CD4-positive, alpha-beta T cell (primary cell): Measurements from ENCODE around the gene TMEM242. TPM values are rescaled to one million over a fixed set of nuclear protein-coding genes. Genes with fewer than 3 reads are reported as not detected.

Experiments used
- ATAC-seq: fragments of 200-7000 bp; cut with Tn5 transposase; one replicate; pipeline ENCODE4 v1.10.0; 2022; ENCODE audit warnings: mild to moderate bottlenecking; ENCODE audit not compliant: poor library complexity
- CTCF ChIA-PET: fragments of 350-600 bp; sonication (Branson Sonifier 250); formaldehyde crosslinking; loops from one replicate; lab custom pipeline; 2021; ENCODE audit warnings: antibody characterized with exemption, inconsistent platforms; lab: Charles Lee
- POLR2A ChIA-PET: fragments of 350-600 bp; sonication (Branson Sonifier 250); formaldehyde crosslinking; loops from one replicate; lab custom pipeline; 2021; ENCODE audit warnings: antibody characterized with exemption, inconsistent platforms; lab: Charles Lee
- DNase-seq, 14 experiments: peaks; one replicate each; pipeline ENCODE4 v3.0.0-alpha.2; 2013 to 2020; ENCODE audit warnings: mixed read lengths in 2 of 14
- H3K27ac ChIP-seq, 2 donors: one replicate each; pipeline versions ENCODE4 v1.5.1 to v1.7.0; 2013; ENCODE audit warnings: low read length in 2 of 2, low read depth in 1 of 2, mild to moderate bottlenecking in 1 of 2
- H3K27me3 ChIP-seq, 2 experiments: 1 replicate in 1 of 2; 2 replicates in 1 of 2; pipeline versions ENCODE4 v1.6.1 to v1.7.0; 2013; ENCODE audit warnings: low read length in 2 of 2, control low read depth in 1 of 2, mild to moderate bottlenecking in 1 of 2, moderate library complexity in 1 of 2; ENCODE audit not compliant: insufficient read depth in 2 of 2, control insufficient read depth in 1 of 2
- H3K36me3 ChIP-seq: one replicate; pipeline ENCODE4 v1.6.1; 2013; ENCODE audit warnings: low read length, control low read depth; ENCODE audit not compliant: insufficient read depth
- H3K4me1 ChIP-seq: one replicate; pipeline ENCODE4 v1.6.1; 2013; ENCODE audit warnings: low read length, control low read depth; ENCODE audit not compliant: insufficient read depth
- H3K4me3 ChIP-seq: one replicate; pipeline ENCODE4 v1.5.1; 2013; ENCODE audit warnings: mild to moderate bottlenecking, low read length, moderate library complexity
- H3K9me3 ChIP-seq, 2 experiments: 1 replicate in 1 of 2; 2 replicates in 1 of 2; pipeline versions ENCODE4 v1.6.1 to v1.7.0; 2013; ENCODE audit warnings: low read length in 2 of 2, mild to moderate bottlenecking in 2 of 2, control low read depth in 1 of 2, moderate library complexity in 1 of 2; ENCODE audit not compliant: control insufficient read depth in 1 of 2, insufficient read depth in 1 of 2
- H3K27ac Mint-ChIP-seq: one replicate; pipeline ENCODE4 v1.8.0; 2020; ENCODE audit warnings: mixed read lengths
- H3K27me3 Mint-ChIP-seq: one replicate; pipeline ENCODE4 v1.8.0; 2021; ENCODE audit warnings: mixed read lengths
- H3K36me3 Mint-ChIP-seq: one replicate; pipeline ENCODE4 v1.8.0; 2021; ENCODE audit warnings: low read depth, mixed read lengths
- H3K4me1 Mint-ChIP-seq: one replicate; pipeline ENCODE4 v1.8.0; 2021; ENCODE audit warnings: low read depth, mixed read lengths
- H3K4me3 Mint-ChIP-seq: one replicate; pipeline ENCODE4 v1.8.0; 2020; ENCODE audit warnings: mild to moderate bottlenecking, mixed read lengths
- H3K9me3 Mint-ChIP-seq: one replicate; pipeline ENCODE4 v1.8.0; 2020; ENCODE audit warnings: mixed read lengths
- intact Hi-C, 2 experiments: fragments of 100-400 bp; cut with DNase I in 1 of 2; cut with micrococcal nuclease in 1 of 2; formaldehyde crosslinking; loops; one replicate each; pipeline versions ENCODE4 v1.15.1 to v1.9.0; 2023 to 2025; cut with DNase I, micrococcal nuclease
- total RNA-seq, 174 experiments: library from RNA in 2 of 174; stranded (reverse) in 2 of 174; gene quantifications; one replicate each; pipeline ENCODE4 v1.2.3 and lab custom pipeline; 2021 to 2026
- TF ChIP-seq, protein P1 (sequence below): fragments of 200-600 bp; IDR thresholded peaks from one replicate; pipeline ENCODE4 v1.8.0; 2022; ENCODE audit warnings: antibody characterized with exemption, mild to moderate bottlenecking

Gene TMEM242
- total RNA-seq, 2 experiments from 2014 or later: 13.6 to 15.6 TPM

DNA sequence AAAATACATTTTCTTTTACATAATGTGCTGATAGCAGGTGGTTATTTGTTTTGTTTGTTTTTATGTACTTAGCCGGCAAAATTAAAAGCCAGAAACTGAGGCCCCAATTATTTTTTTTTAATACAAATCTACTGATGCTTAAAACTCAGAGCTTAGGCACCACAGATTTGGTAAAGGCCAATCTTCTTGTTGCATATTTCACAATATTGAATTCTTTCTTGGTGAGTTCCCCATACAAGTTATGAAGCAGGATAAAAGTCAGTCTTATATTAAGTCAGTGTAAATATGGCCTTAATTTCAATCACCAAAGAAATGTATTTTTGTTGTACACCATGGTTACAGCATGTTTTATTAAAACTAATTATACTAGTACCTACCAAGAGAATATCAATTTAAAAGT is 41.4 kb upstream of the TMEM242 start:
- Mint-ChIP-seq H3K27me3 (peaks cover 67% of the 10 kb centered on the region), H3K4me3 (no peak overlapping the region), H3K4me1 (peaks cover 5% of the 10 kb centered on the region), H3K27ac (no peak overlapping the region), H3K36me3 (no peaks in the 10 kb centered on the region), H3K9me3 (no peaks in the 10 kb centered on the region)
- Histone ChIP-seq H3K36me3 (no peaks in the 10 kb centered on the region), H3K27ac (no peak overlapping the region), H3K4me3 (no peak overlapping the region), H3K9me3 (no peaks in the 10 kb centered on the region), H3K27me3 (peaks cover 0 to 29% of the 10 kb centered on the region in 2 experiments), H3K4me1 (peaks cover 10% of the 10 kb centered on the region)
- TF ChIP-seq, protein P1, sequence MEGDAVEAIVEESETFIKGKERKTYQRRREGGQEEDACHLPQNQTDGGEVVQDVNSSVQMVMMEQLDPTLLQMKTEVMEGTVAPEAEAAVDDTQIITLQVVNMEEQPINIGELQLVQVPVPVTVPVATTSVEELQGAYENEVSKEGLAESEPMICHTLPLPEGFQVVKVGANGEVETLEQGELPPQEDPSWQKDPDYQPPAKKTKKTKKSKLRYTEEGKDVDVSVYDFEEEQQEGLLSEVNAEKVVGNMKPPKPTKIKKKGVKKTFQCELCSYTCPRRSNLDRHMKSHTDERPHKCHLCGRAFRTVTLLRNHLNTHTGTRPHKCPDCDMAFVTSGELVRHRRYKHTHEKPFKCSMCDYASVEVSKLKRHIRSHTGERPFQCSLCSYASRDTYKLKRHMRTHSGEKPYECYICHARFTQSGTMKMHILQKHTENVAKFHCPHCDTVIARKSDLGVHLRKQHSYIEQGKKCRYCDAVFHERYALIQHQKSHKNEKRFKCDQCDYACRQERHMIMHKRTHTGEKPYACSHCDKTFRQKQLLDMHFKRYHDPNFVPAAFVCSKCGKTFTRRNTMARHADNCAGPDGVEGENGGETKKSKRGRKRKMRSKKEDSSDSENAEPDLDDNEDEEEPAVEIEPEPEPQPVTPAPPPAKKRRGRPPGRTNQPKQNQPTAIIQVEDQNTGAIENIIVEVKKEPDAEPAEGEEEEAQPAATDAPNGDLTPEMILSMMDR: no peak
- intact Hi-C loops: no loop called here
- ATAC-seq: no peak
- no peak for DNase-seq
- POLR2A ChIA-PET: interaction anchor here (1.3 kb wide), 1 partner anchor 16 kb away, joined by 3 read pairs; the partner anchor contains the start of gene ZDHHC14
- CTCF ChIA-PET: no interaction called here

GRCh38 chr6:157361886-157362285 is 38.6 kb upstream of the TMEM242 start:
- intact Hi-C loops: no loop called here
- POLR2A ChIA-PET: interaction anchor here (0.6 kb wide), 1 partner anchor 479 kb away, joined by 3 read pairs; no protein-coding TSS in a partner anchor
- peaks cover 0 to 24% of the 10 kb centered on the region in 2 experiments for H3K27me3 ChIP-seq

GRCh38 chr6:157358287-157358686 is 35.0 kb upstream of the TMEM242 start:
- ChIA-PET CTCF (no interaction called here), POLR2A (no interaction called here)
- intact Hi-C loops: no loop called here
- Mint-ChIP-seq H3K9me3 (no peaks in the 10 kb centered on the region), H3K36me3 (no peaks in the 10 kb centered on the region), H3K27ac (no peak overlapping the region), H3K27me3 (peaks cover 38% of the 10 kb centered on the region), H3K4me3 (no peak overlapping the region), H3K4me1 (no peaks in the 10 kb centered on the region)
- peaks cover 4 to 11% of the 10 kb centered on the region in 2 experiments for H3K27me3 ChIP-seq
- H3K36me3 ChIP-seq: no peaks in the 10 kb centered on the region
- TF ChIP-seq, protein P1: no peak
- H3K27ac ChIP-seq: no peak overlapping the region
- no peaks in the 10 kb centered on the region for H3K9me3 ChIP-seq
- ATAC-seq (no peak), DNase-seq (no peak)
- H3K4me3 ChIP-seq: no peak overlapping the region
- H3K4me1 ChIP-seq: no peaks in the 10 kb centered on the region

More at GRCh38 chr6:157361886-157362285, 38.6 kb upstream of the TMEM242 start:
- Mint-ChIP-seq H3K27me3 (peaks cover 60% of the 10 kb centered on the region), H3K36me3 (no peaks in the 10 kb centered on the region), H3K4me3 (no peak overlapping the region), H3K9me3 (no peaks in the 10 kb centered on the region), H3K4me1 (no peaks in the 10 kb centered on the region), H3K27ac (no peak overlapping the region)
- Histone ChIP-seq H3K27ac (no peak overlapping the region), H3K4me1 (no peaks in the 10 kb centered on the region), H3K36me3 (no peaks in the 10 kb centered on the region), H3K9me3 (no peaks in the 10 kb centered on the region), H3K4me3 (no peak overlapping the region)
- CTCF ChIA-PET: interaction anchor here (0.7 kb wide), 1 partner anchor 30 kb away, joined by 3 read pairs; no protein-coding TSS in a partner anchor
- TF ChIP-seq, protein P1: no peak
- DNase-seq (no peak), ATAC-seq (no peak)
